ENCODE data around the gene C14orf119. TPM values are rescaled to one million over a fixed set of nuclear protein-coding genes. Genes with fewer than 3 reads are reported as not detected.

Gene C14orf119
- total RNA-seq, 1 experiment from 2014 or later, result 46.8 TPM

DNA sequence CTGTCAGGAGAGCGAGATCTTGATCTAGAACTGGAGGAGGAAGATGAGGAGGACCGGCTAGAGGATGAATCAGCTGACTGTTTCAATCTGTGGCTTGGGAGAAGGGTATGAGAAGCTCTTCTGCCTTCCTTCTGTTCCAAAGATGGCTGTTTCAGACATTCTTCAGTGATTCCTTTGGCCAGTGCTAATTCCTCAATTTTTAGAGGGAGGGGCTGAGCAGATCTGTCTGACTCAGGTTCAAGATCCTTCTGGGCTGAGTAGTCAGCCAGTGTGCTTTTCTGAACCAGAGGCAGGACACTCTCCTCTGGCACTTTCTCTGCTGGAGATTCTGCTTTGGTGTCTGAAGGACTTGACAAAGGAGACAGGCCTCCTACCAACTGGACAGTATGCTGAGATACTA, 15.6 kb upstream of the C14orf119 start (continued):
- TF ChIP-seq EZH2phosphoT487 (IDR thresholded peaks at IDR 0.05; ENCODE audit: borderline replicate concordance), result no peak
- TF ChIP-seq ELF1 (IDR thresholded peaks at IDR 0.05; ENCODE audit: borderline replicate concordance, low read depth), result no peak
- no peak for TF ChIP-seq POLR2A (IDR thresholded peaks at IDR 0.05; ENCODE audit: borderline replicate concordance, extremely low read depth, insufficient read depth, insufficient read length)

DNA sequence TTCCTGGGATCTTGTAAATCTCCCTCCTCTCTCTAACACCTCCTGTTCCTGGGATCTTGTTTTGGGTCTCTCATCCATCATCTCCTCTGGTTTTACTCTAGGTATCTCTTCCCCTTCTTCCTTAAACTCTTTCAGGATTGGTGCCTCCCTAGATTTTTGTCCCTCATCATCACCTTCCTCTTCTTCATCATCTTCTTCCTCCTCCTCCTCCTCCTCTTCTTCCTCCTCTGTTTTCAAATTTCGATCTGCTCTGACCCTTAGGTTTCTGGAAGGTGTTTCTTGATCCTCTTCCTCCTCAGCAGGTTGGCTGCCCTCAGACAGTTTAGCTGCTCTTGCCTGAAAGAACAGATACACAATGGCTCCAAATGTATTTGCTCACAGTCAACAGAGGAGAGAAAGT, 14.8 kb upstream of the C14orf119 start:
- ChIA-PET POLR2A (interaction anchor here (1.2 kb wide), 1 partner anchor 15 kb away, joined by 3 read pairs; the partner anchor contains the start of genes ACIN1 and C14orf119), CTCF (interaction anchor here (3.5 kb wide), 1 partner anchor 9 kb away, joined by 12 read pairs; no protein-coding TSS in a partner anchor), RAD21 (ENCODE audit: low non-redundant PET in 1 of 2, low total read pairs in 2 of 2, uncharacterized antibody in 2 of 2, unreplicated experiment in 2 of 2) (no interaction called here)
- no peak overlapping the region for H3K4me3 ChIP-seq (replicated peaks in 1 of 2; ENCODE audit: low read depth in 1 of 2, low read length in 2 of 2)
- H2AFZ ChIP-seq (ENCODE audit: low read depth, low read length, poor library complexity, severe bottlenecking), result no peak overlapping the region
- peaks cover 13 to 41% of the 10 kb centered on the region in 2 experiments for H3K4me1 ChIP-seq (ENCODE audit: control insufficient read depth in 1 of 2, insufficient read depth in 2 of 2, low read length in 2 of 2)
- ATAC-seq, result no peak
- H3K4me2 ChIP-seq (ENCODE audit: low read length), result no peak overlapping the region
- H3K9me3 ChIP-seq (ENCODE audit: control insufficient read depth in 1 of 2, insufficient read depth in 1 of 2, low read depth in 1 of 2, low read length in 2 of 2), result no peaks in the 10 kb centered on the region
- no TSS peak for BruUV-seq (replicated peaks)
- H4K20me1 ChIP-seq (ENCODE audit: insufficient read depth), result no peaks in the 10 kb centered on the region
- H3K79me2 ChIP-seq (ENCODE audit: insufficient read depth, low read length), result peaks cover 21% of the 10 kb centered on the region
- no peak overlapping the region for H3K27ac ChIP-seq (ENCODE audit: low read depth, low read length)
- intact Hi-C loops (cut with micrococcal nuclease), result no loop called here
- H3K9me2 ChIP-seq (ENCODE audit: insufficient read depth), result no peaks in the 10 kb centered on the region
- no peaks in the 10 kb centered on the region for H3K27me3 ChIP-seq (ENCODE audit: insufficient read depth, low read length)
- TF ChIP-seq RAD21 (IDR thresholded peaks at IDR 0.05; ENCODE audit: low read depth), result no peak
- TF ChIP-seq, protein P1, sequence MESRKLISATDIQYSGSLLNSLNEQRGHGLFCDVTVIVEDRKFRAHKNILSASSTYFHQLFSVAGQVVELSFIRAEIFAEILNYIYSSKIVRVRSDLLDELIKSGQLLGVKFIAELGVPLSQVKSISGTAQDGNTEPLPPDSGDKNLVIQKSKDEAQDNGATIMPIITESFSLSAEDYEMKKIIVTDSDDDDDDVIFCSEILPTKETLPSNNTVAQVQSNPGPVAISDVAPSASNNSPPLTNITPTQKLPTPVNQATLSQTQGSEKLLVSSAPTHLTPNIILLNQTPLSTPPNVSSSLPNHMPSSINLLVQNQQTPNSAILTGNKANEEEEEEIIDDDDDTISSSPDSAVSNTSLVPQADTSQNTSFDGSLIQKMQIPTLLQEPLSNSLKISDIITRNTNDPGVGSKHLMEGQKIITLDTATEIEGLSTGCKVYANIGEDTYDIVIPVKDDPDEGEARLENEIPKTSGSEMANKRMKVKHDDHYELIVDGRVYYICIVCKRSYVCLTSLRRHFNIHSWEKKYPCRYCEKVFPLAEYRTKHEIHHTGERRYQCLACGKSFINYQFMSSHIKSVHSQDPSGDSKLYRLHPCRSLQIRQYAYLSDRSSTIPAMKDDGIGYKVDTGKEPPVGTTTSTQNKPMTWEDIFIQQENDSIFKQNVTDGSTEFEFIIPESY (IDR thresholded peaks at IDR 0.05; ENCODE audit: extremely low read depth, insufficient replicate concordance, low read length), result no peak
- TF ChIP-seq EZH2 (IDR thresholded peaks at IDR 0.05), result no peak
- no peak for TF ChIP-seq SRF (IDR thresholded peaks at IDR 0.05; ENCODE audit: low read depth)
- TF ChIP-seq, protein P2, sequence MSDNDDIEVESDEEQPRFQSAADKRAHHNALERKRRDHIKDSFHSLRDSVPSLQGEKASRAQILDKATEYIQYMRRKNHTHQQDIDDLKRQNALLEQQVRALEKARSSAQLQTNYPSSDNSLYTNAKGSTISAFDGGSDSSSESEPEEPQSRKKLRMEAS (IDR thresholded peaks at IDR 0.05), result no peak
- TF ChIP-seq ZNF274 (IDR thresholded peaks at IDR 0.05; ENCODE audit: low read depth, low read length), result no peak
- no peak for TF ChIP-seq EGR1 (IDR thresholded peaks at IDR 0.05; ENCODE audit: low read depth)
- TF ChIP-seq JUND (IDR thresholded peaks at IDR 0.05), result no peak
- TF ChIP-seq CBX3 (IDR thresholded peaks at IDR 0.05; ENCODE audit: low read depth), result no peak
- TF ChIP-seq CEBPB (IDR thresholded peaks at IDR 0.05; ENCODE audit: low read depth), result no peak
- no peak for TF ChIP-seq SIN3A (IDR thresholded peaks at IDR 0.05; ENCODE audit: low read depth)
- TF ChIP-seq, protein P3, sequence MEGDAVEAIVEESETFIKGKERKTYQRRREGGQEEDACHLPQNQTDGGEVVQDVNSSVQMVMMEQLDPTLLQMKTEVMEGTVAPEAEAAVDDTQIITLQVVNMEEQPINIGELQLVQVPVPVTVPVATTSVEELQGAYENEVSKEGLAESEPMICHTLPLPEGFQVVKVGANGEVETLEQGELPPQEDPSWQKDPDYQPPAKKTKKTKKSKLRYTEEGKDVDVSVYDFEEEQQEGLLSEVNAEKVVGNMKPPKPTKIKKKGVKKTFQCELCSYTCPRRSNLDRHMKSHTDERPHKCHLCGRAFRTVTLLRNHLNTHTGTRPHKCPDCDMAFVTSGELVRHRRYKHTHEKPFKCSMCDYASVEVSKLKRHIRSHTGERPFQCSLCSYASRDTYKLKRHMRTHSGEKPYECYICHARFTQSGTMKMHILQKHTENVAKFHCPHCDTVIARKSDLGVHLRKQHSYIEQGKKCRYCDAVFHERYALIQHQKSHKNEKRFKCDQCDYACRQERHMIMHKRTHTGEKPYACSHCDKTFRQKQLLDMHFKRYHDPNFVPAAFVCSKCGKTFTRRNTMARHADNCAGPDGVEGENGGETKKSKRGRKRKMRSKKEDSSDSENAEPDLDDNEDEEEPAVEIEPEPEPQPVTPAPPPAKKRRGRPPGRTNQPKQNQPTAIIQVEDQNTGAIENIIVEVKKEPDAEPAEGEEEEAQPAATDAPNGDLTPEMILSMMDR (IDR thresholded peaks at IDR 0.05 in 2 of 3, conservative IDR thresholded peaks at IDR 0.05 in 1 of 3; ENCODE audit: borderline replicate concordance in 1 of 3, insufficient read depth in 1 of 3, low read depth in 2 of 3, low read length in 2 of 3), result no peak
- TF ChIP-seq EZH2phosphoT487 (IDR thresholded peaks at IDR 0.05; ENCODE audit: borderline replicate concordance), result no peak
- no peak for TF ChIP-seq SP1 (IDR thresholded peaks at IDR 0.05; ENCODE audit: low read depth)
- no peak for TF ChIP-seq POLR2AphosphoS5 (IDR thresholded peaks at IDR 0.05; ENCODE audit: low read depth, low read length)
- no peak for TF ChIP-seq ELF1 (IDR thresholded peaks at IDR 0.05; ENCODE audit: borderline replicate concordance, low read depth)
- TF ChIP-seq, protein P4, sequence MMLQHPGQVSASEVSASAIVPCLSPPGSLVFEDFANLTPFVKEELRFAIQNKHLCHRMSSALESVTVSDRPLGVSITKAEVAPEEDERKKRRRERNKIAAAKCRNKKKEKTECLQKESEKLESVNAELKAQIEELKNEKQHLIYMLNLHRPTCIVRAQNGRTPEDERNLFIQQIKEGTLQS (IDR thresholded peaks at IDR 0.05), result no peak
- TF ChIP-seq, protein P5, sequence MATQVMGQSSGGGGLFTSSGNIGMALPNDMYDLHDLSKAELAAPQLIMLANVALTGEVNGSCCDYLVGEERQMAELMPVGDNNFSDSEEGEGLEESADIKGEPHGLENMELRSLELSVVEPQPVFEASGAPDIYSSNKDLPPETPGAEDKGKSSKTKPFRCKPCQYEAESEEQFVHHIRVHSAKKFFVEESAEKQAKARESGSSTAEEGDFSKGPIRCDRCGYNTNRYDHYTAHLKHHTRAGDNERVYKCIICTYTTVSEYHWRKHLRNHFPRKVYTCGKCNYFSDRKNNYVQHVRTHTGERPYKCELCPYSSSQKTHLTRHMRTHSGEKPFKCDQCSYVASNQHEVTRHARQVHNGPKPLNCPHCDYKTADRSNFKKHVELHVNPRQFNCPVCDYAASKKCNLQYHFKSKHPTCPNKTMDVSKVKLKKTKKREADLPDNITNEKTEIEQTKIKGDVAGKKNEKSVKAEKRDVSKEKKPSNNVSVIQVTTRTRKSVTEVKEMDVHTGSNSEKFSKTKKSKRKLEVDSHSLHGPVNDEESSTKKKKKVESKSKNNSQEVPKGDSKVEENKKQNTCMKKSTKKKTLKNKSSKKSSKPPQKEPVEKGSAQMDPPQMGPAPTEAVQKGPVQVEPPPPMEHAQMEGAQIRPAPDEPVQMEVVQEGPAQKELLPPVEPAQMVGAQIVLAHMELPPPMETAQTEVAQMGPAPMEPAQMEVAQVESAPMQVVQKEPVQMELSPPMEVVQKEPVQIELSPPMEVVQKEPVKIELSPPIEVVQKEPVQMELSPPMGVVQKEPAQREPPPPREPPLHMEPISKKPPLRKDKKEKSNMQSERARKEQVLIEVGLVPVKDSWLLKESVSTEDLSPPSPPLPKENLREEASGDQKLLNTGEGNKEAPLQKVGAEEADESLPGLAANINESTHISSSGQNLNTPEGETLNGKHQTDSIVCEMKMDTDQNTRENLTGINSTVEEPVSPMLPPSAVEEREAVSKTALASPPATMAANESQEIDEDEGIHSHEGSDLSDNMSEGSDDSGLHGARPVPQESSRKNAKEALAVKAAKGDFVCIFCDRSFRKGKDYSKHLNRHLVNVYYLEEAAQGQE (IDR thresholded peaks at IDR 0.05; ENCODE audit: low read depth), result no peak
- no peak for DNase-seq (ENCODE audit: low read depth, low spot score)
- peaks cover 62 to 65% of the 10 kb centered on the region in 2 experiments for H3K36me3 ChIP-seq (ENCODE audit: control insufficient read depth in 1 of 2, insufficient read depth in 2 of 2, low read length in 2 of 2)
- H3K9ac ChIP-seq (ENCODE audit: low read length), result no peak overlapping the region

Measured in HCT116 (cell line).